ENCODE measurements around the gene VPS37B.

VPS37B gene

GRCh38 chr12:122860040-122860853, 35.7 kb downstream of the VPS37B start:
- H3K4me3 ChIP-seq (ENCODE audit: control insufficient read depth, low read depth, low read length) = no peak overlapping the region
- TF ChIP-seq, protein P1, sequence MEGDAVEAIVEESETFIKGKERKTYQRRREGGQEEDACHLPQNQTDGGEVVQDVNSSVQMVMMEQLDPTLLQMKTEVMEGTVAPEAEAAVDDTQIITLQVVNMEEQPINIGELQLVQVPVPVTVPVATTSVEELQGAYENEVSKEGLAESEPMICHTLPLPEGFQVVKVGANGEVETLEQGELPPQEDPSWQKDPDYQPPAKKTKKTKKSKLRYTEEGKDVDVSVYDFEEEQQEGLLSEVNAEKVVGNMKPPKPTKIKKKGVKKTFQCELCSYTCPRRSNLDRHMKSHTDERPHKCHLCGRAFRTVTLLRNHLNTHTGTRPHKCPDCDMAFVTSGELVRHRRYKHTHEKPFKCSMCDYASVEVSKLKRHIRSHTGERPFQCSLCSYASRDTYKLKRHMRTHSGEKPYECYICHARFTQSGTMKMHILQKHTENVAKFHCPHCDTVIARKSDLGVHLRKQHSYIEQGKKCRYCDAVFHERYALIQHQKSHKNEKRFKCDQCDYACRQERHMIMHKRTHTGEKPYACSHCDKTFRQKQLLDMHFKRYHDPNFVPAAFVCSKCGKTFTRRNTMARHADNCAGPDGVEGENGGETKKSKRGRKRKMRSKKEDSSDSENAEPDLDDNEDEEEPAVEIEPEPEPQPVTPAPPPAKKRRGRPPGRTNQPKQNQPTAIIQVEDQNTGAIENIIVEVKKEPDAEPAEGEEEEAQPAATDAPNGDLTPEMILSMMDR (conservative IDR thresholded peaks at IDR 0.05; ENCODE audit: control insufficient read depth, insufficient read depth, low read depth, low read length) = peak; percentile 85
- DNase-seq (ENCODE audit: low read depth) = peak; percentile 77

DNA sequence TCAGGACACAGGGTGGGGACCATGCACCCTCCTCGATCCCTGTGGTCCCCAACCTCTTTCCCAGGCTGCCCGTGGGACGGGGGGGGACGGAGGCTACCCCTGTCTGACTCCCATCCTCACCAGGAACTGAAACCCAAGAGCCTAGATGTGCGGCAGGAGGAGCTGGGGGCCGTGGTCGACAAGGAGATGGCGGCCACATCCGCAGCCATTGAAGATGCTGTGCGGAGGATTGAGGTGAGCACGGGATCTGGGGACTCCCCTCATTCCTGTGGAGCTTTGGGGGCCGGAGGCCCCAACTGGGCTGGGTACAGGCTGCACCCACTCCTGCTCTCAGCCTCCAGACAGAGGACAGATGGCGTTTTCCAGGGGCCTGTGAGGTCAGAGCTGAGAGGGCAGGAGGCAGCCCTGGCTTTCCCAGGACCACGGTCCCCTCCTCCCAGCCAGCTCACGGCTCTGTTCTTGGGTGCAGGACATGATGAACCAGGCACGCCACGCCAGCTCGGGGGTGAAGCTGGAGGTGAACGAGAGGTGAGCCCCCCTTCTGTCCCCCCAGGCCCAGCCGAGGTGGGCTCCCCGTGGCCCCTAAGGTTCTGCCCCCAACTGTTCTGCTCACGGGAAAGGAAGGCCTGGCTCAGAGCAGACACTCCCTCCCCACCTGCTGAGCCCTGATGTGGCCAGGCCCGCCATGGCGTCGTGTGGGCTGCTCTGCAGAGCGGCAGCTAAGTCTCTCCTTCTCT, 36.5 kb downstream of the VPS37B start:
- no peak overlapping the region for H3K4me3 ChIP-seq (ENCODE audit: control insufficient read depth, low read depth, low read length)
- no peak for DNase-seq (ENCODE audit: low read depth)
- TF ChIP-seq, protein P1 (conservative IDR thresholded peaks at IDR 0.05; ENCODE audit: control insufficient read depth, insufficient read depth, low read depth, low read length) = no peak

GRCh38 chr12:122858591-122859302, 37.2 kb downstream of the VPS37B start:
- H3K4me3 ChIP-seq (ENCODE audit: control insufficient read depth, low read depth, low read length) = no peak overlapping the region
- DNase-seq (ENCODE audit: low read depth) = no peak
- TF ChIP-seq, protein P1 (conservative IDR thresholded peaks at IDR 0.05; ENCODE audit: control insufficient read depth, insufficient read depth, low read depth, low read length) = no peak

- H3K4me3 ChIP-seq (ENCODE audit: control insufficient read depth, low read depth, low read length) = no peak overlapping the region
- TF ChIP-seq, protein P1 (conservative IDR thresholded peaks at IDR 0.05; ENCODE audit: control insufficient read depth, insufficient read depth, low read depth, low read length) = no peak
- no peak for DNase-seq (ENCODE audit: low read depth)
Measured at GRCh38 chr12:122858171-122858570, 37.8 kb downstream of the VPS37B start.

DNA sequence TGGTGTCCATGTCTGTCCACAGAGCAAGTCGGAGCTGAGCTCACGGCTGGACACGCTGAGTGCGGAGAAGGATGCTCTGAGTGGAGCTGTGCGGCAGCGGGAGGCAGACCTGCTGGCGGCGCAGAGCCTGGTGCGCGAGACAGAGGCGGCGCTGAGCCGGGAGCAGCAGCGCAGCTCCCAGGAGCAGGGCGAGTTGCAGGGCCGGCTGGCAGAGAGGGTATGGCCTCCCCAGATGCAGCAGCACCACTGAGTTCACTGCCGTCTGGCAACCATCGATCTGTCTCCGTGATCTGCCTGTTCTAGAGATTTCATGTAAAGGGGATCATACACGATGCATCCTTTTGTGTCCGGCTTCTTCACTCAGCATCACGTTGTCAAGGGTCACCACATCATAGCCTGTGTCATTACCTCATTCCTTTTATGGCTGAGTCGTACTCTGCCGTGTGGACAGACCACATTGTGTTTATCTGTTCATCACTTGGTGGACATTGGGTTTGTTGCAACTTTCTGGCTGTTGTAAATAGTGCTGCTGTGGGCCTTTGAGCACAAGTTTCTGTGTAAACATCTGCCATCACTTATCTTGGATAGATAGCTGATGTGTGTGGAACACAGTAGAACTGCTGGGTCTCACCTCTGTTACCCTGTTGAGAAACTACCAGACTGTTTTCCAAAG, 38.8 kb downstream of the VPS37B start:
- TF ChIP-seq, protein P1 (conservative IDR thresholded peaks at IDR 0.05; ENCODE audit: control insufficient read depth, insufficient read depth, low read depth, low read length) = no peak
- peak; percentile 63 for DNase-seq (ENCODE audit: low read depth)
- no peak overlapping the region for H3K4me3 ChIP-seq (ENCODE audit: control insufficient read depth, low read depth, low read length)
